Breast epithelium (tissue), 3 donors: ENCODE data around the gene OR51L1.

Source experiments
- POLR2A ChIP-seq: fragments of 450-650 bp; IDR thresholded peaks from one replicate; pipeline ENCODE4 v1.6.1; 2016; ENCODE audit warnings: antibody characterized with exemption, mild to moderate bottlenecking, moderate library complexity
- POLR2AphosphoS5 ChIP-seq, 3 donors: sonication (generic); formaldehyde crosslinking; IDR thresholded peaks; one replicate each; pipeline ENCODE4 v1.6.1; 2017; ENCODE audit warnings: antibody characterized with exemption in 3 of 3
- TF ChIP-seq, protein P1 (sequence below), 3 donors: fragments of 450-650 bp; IDR thresholded peaks; one replicate each; pipeline ENCODE4 v1.5.1; 2016 to 2017; ENCODE audit warnings: antibody characterized with exemption in 3 of 3, mild to moderate bottlenecking in 3 of 3, moderate library complexity in 3 of 3

DNA sequence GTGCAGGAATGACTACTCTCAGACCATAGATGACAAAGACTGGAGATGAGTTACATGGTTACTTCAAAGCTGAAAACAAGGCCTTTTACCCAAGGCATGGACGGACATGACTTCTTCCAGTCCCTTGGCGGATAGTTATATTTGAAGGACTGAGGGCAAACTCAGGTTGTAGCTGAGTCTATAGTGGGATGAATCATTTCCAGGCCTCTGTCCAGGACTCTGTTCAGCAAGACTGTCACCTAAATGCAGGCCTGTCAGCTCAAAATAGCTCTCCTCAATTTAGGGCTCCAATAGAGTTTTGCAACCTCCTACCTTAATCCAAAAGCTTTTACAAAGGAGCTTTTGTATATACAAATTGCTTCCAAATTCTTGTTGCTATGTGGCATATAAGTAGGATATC, 27.3 kb downstream of the OR51L1 start:
- TF ChIP-seq POLR2A, result no peak
- TF ChIP-seq, protein P1, sequence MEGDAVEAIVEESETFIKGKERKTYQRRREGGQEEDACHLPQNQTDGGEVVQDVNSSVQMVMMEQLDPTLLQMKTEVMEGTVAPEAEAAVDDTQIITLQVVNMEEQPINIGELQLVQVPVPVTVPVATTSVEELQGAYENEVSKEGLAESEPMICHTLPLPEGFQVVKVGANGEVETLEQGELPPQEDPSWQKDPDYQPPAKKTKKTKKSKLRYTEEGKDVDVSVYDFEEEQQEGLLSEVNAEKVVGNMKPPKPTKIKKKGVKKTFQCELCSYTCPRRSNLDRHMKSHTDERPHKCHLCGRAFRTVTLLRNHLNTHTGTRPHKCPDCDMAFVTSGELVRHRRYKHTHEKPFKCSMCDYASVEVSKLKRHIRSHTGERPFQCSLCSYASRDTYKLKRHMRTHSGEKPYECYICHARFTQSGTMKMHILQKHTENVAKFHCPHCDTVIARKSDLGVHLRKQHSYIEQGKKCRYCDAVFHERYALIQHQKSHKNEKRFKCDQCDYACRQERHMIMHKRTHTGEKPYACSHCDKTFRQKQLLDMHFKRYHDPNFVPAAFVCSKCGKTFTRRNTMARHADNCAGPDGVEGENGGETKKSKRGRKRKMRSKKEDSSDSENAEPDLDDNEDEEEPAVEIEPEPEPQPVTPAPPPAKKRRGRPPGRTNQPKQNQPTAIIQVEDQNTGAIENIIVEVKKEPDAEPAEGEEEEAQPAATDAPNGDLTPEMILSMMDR (IDR thresholded peaks at IDR 0.05), result no peak
- TF ChIP-seq POLR2AphosphoS5 (IDR thresholded peaks at IDR 0.05), result no peak
